C4-2B (cell line): Measurements from ENCODE around the gene GPR63.

Experiments
- CTCF ChIP-seq: fragments of 450-650 bp; conservative IDR thresholded peaks from 2 replicates; pipeline ENCODE4 v1.5.1; 2017; ENCODE audit warnings: mild to moderate bottlenecking
- ZFX ChIP-seq: fragments of 450-650 bp; IDR thresholded peaks from 2 replicates; pipeline ENCODE4 v1.6.1; 2017

- TF ChIP-seq CTCF (no peak), ZFX (no peak)
These were observed 35.7 kb upstream of the GPR63 start for GRCh38 chr6:96872976-96873375.
